ENCODE measurements around the gene TATDN2. TPM values are rescaled to one million over a fixed set of nuclear protein-coding genes. Genes with fewer than 3 reads are reported as not detected.

Gene TATDN2
- total RNA-seq, 1 experiment from 2014 or later = 30.4 TPM

- TF ChIP-seq TCF7L2 (IDR thresholded peaks at IDR 0.05; ENCODE audit: low read depth, low read length) (no peak), SIN3A (IDR thresholded peaks at IDR 0.05; ENCODE audit: borderline replicate concordance, insufficient read depth, low read depth, low read length) (no peak), POLR2AphosphoS5 (IDR thresholded peaks at IDR 0.05; ENCODE audit: low read depth, low read length) (no peak)
- TF ChIP-seq, protein P1, sequence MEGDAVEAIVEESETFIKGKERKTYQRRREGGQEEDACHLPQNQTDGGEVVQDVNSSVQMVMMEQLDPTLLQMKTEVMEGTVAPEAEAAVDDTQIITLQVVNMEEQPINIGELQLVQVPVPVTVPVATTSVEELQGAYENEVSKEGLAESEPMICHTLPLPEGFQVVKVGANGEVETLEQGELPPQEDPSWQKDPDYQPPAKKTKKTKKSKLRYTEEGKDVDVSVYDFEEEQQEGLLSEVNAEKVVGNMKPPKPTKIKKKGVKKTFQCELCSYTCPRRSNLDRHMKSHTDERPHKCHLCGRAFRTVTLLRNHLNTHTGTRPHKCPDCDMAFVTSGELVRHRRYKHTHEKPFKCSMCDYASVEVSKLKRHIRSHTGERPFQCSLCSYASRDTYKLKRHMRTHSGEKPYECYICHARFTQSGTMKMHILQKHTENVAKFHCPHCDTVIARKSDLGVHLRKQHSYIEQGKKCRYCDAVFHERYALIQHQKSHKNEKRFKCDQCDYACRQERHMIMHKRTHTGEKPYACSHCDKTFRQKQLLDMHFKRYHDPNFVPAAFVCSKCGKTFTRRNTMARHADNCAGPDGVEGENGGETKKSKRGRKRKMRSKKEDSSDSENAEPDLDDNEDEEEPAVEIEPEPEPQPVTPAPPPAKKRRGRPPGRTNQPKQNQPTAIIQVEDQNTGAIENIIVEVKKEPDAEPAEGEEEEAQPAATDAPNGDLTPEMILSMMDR (IDR thresholded peaks at IDR 0.05) = no peak
- TF ChIP-seq, protein P2, sequence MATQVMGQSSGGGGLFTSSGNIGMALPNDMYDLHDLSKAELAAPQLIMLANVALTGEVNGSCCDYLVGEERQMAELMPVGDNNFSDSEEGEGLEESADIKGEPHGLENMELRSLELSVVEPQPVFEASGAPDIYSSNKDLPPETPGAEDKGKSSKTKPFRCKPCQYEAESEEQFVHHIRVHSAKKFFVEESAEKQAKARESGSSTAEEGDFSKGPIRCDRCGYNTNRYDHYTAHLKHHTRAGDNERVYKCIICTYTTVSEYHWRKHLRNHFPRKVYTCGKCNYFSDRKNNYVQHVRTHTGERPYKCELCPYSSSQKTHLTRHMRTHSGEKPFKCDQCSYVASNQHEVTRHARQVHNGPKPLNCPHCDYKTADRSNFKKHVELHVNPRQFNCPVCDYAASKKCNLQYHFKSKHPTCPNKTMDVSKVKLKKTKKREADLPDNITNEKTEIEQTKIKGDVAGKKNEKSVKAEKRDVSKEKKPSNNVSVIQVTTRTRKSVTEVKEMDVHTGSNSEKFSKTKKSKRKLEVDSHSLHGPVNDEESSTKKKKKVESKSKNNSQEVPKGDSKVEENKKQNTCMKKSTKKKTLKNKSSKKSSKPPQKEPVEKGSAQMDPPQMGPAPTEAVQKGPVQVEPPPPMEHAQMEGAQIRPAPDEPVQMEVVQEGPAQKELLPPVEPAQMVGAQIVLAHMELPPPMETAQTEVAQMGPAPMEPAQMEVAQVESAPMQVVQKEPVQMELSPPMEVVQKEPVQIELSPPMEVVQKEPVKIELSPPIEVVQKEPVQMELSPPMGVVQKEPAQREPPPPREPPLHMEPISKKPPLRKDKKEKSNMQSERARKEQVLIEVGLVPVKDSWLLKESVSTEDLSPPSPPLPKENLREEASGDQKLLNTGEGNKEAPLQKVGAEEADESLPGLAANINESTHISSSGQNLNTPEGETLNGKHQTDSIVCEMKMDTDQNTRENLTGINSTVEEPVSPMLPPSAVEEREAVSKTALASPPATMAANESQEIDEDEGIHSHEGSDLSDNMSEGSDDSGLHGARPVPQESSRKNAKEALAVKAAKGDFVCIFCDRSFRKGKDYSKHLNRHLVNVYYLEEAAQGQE (IDR thresholded peaks at IDR 0.05; ENCODE audit: insufficient read depth in 1 of 2, low read depth in 2 of 2, low read length in 1 of 2) = no peak
- ChIA-PET POLR2A (no interaction called here), CTCF (interaction anchor here (0.6 kb wide), 1 partner anchor 290 kb away, joined by 5 read pairs; no protein-coding TSS in a partner anchor)
- no peaks in the 10 kb centered on the region; the same call in none of the 2 replicates for H3K36me3 ChIP-seq (ENCODE audit: control insufficient read depth, insufficient read depth, low read length)
- no TSS peak for BruUV-seq (replicated peaks)
- H3K4me3 ChIP-seq (ENCODE audit: low read depth in 2 of 2, low read length in 2 of 2) = peak overlapping the region; percentile 88
- H3K9me3 ChIP-seq (ENCODE audit: control insufficient read depth, insufficient read depth, low read depth, low read length) = peaks cover 7% of the 10 kb centered on the region
- H3K27me3 ChIP-seq (ENCODE audit: control insufficient read depth, insufficient read depth, low read length) = no peaks in the 10 kb centered on the region
- peaks cover 4% of the 10 kb centered on the region for H3K4me1 ChIP-seq (ENCODE audit: control insufficient read depth, insufficient read depth, low read length)
- in situ Hi-C loops (cut with HindIII; ENCODE audit: low pct_unique_long_range_greater_than_20kb, low sequenced_read_pairs) = loop anchor here (10.0 kb wide), 1 partner anchor 83 kb away; the partner anchor contains the start of gene IRAK2
- ATAC-seq = 0 out of 2 replicates have a peak, but pooled peaks have one; percentile 1
- no peak for DNase-seq (ENCODE audit: low read depth, low spot score)
- H3K27ac ChIP-seq (ENCODE audit: low read length) = peak overlapping the region; percentile 72
- intact Hi-C loops (cut with micrococcal nuclease; ENCODE audit: unreplicated experiment) = no loop called here
Measured at GRCh38 chr3:10247679-10248183, 528 bp upstream of the TATDN2 start.

DNA sequence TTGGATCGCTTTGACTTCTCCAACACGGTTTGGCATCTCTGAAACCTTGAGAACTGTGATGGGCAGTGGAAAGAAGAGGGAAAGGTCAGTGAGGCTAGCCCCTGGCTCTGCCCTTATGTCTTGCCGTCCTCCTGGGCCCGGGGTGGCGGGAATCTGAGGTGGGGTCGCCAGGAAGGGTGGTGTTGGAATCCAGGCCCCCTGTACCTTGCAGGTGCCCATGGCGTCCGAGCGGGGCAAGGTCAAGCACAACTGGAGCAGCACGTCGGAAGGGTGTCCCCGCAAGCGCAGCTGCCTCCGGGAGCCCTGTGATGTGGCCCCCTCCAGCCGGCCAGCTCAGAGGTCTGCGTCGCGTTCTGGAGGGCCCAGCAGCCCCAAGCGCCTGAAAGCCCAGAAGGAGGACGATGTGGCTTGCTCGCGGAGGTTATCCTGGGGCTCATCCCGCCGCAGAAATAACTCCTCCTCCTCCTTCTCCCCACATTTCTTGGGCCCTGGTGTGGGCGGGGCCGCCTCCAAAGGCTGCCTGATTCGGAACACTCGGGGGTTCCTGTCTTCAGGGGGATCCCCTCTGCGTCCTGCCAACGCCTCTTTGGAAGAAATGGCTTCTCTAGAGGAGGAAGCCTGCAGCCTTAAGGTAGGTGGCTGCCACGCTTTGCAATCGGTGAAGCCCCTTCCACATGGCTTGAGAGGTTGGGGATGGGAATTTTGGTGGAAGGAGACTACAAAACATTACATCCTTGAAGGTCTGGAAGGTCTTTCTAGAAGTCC lies 907 bp downstream of the TATDN2 start:
- TF ChIP-seq, protein P1 (IDR thresholded peaks at IDR 0.05) = no peak
- TF ChIP-seq POLR2AphosphoS5 (IDR thresholded peaks at IDR 0.05; ENCODE audit: low read depth, low read length) (no peak), SIN3A (IDR thresholded peaks at IDR 0.05; ENCODE audit: borderline replicate concordance, insufficient read depth, low read depth, low read length) (no peak), TCF7L2 (IDR thresholded peaks at IDR 0.05; ENCODE audit: low read depth, low read length) (no peak)
- TF ChIP-seq, protein P2 (IDR thresholded peaks at IDR 0.05; ENCODE audit: insufficient read depth in 1 of 2, low read depth in 2 of 2, low read length in 1 of 2) = no peak
- ChIA-PET POLR2A (no interaction called here), CTCF (no interaction called here)
- peak overlapping the region; percentile 85 for H3K27ac ChIP-seq (ENCODE audit: low read length)
- no peaks in the 10 kb centered on the region for H3K27me3 ChIP-seq (ENCODE audit: control insufficient read depth, insufficient read depth, low read length)
- ATAC-seq (peak; percentile 10; the same call in 1 of the 2 replicates), DNase-seq (ENCODE audit: low read depth, low spot score) (no peak)
- in situ Hi-C loops (cut with HindIII; ENCODE audit: low pct_unique_long_range_greater_than_20kb, low sequenced_read_pairs) = loop anchor here (10.0 kb wide), 1 partner anchor 84 kb away; the partner anchor contains the start of gene IRAK2
- no peaks in the 10 kb centered on the region; the same call in 1 of the 2 replicates for H3K36me3 ChIP-seq (ENCODE audit: control insufficient read depth, insufficient read depth, low read length)
- no TSS peak for BruUV-seq (replicated peaks)
- peak overlapping the region; percentile 88 for H3K4me3 ChIP-seq (ENCODE audit: low read depth in 2 of 2, low read length in 2 of 2)
- peaks cover 4% of the 10 kb centered on the region for H3K4me1 ChIP-seq (ENCODE audit: control insufficient read depth, insufficient read depth, low read length)
- intact Hi-C loops (cut with micrococcal nuclease; ENCODE audit: unreplicated experiment) = no loop called here
- peaks cover 7% of the 10 kb centered on the region for H3K9me3 ChIP-seq (ENCODE audit: control insufficient read depth, insufficient read depth, low read depth, low read length)
